ENCODE data around the gene REST.

- TF ChIP-seq POLR2AphosphoS2 (conservative IDR thresholded peaks at IDR 0.05; ENCODE audit: low read length): no peak
- TF ChIP-seq CTCF (IDR thresholded peaks at IDR 0.05): no peak
- TF ChIP-seq GATA3 (IDR thresholded peaks at IDR 0.05; ENCODE audit: borderline replicate concordance): no peak
- TF ChIP-seq REST (IDR thresholded peaks at IDR 0.05): no peak
- no peak for TF ChIP-seq RCOR1 (IDR thresholded peaks at IDR 0.05; ENCODE audit: low read depth, low read length)
- TF ChIP-seq MAZ (IDR thresholded peaks at IDR 0.05; ENCODE audit: borderline replicate concordance, low read depth, low read length): no peak
- no peak for TF ChIP-seq JUN (IDR thresholded peaks at IDR 0.05)
- no peak for TF ChIP-seq CBX8 (IDR thresholded peaks at IDR 0.05)
- TF ChIP-seq POLR2A (IDR thresholded peaks at IDR 0.05; ENCODE audit: low read length): no peak
- no peak for TF ChIP-seq ESRRA (IDR thresholded peaks at IDR 0.05; ENCODE audit: borderline replicate concordance, low read length)
Measured at GRCh38 chr4:56971383-56971782, 63.7 kb downstream of the REST start.
